ENCODE data around the gene FAM50A.

FAM50A gene

DNA sequence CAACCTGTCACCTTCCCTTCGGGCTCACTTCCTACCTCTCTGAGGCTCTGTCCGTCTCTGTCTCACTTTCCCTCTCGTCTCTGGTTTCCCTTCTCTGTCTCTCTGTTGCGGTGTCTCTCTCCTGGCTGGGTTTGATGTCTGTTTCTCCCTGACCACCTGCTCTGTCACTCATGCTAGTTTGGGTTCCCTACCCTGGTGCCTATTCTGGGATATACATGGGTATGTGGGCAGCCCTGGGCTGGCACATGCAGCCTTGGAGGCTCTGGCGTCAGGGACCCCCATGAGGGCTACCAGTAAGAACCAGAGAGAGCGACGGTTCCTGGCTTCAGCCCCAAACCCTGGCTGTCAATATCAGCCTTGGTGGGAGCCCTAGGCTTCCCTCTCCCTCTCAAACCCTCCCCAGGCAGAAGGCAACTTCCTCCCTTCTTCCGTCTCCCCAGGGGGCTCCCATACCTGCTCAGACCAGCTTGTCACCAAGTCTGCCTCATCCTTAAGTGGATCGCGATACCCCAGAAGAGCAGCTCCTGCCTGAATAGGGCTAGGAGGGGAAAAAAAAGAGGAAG, 35.2 kb upstream of the FAM50A start:
- DNase-seq (ENCODE audit: low spot score), result no peak
- H3K36me3 ChIP-seq (ENCODE audit: low read depth), result 0 out of 2 replicates have a peak, but pooled peaks cover 7% of the 10 kb centered on the region
- peaks cover 3% of the 10 kb centered on the region for H3K4me1 ChIP-seq (ENCODE audit: insufficient read depth, poor library complexity, severe bottlenecking)
- peak overlapping the region; percentile 33 for H3K4me3 ChIP-seq (ENCODE audit: severe bottlenecking)
- H3K27ac ChIP-seq (ENCODE audit: poor library complexity, severe bottlenecking), result peak overlapping the region; percentile 88
- H3K9me3 ChIP-seq (ENCODE audit: severe bottlenecking), result no peaks in the 10 kb centered on the region
- peak; percentile 14 for ATAC-seq (ENCODE audit: low read depth)
- TF ChIP-seq CTCF (IDR thresholded peaks at IDR 0.05; ENCODE audit: poor library complexity, severe bottlenecking), result no peak
- no peaks in the 10 kb centered on the region for H3K27me3 ChIP-seq (ENCODE audit: insufficient read depth, poor library complexity, severe bottlenecking)

DNA sequence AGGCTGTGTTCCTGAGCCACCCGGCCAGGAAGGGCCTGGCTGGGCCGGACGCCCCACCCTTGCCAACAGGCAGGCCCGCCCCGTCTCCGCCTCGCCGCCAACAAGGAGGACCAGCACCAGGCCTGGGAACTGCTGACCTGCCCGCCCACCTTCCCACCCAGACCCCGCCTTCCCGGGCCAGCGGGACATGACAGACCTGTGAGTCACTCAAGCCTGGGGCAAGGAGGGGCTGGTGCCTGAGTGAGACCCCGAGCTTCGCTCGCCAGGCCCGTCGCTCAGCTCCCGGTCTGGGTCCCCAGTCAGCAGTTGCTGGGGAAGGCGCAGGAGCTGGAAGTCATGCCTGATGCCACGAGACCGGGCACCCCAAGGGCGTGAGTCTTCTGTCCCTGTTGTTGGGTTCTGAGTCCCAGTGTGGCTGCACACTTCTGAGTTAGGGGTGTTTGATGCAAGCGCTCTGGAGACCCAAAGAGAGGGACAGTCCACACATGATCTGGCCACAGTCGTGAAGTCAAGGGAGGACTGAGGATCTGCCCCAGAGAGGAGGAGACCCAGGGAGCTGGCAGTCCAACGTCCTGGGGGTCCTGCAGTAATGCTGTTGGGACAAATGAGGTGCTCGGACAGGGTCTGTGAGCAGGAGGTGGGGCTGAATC, 34.6 kb upstream of the FAM50A start, which contains the start of gene DNASE1L1:
DNASE1L1 (minus strand) TSS at position 33 of the 650 bp plus-strand sequence. CDS start 3,686 bp downstream, outside the sequence.
- Histone ChIP-seq H3K27me3 (ENCODE audit: insufficient read depth, poor library complexity, severe bottlenecking) (no peaks in the 10 kb centered on the region), H3K27ac (ENCODE audit: poor library complexity, severe bottlenecking) (peak within 1 kb of the TSS; percentile 88), H3K36me3 (ENCODE audit: low read depth) (0 out of 2 replicates have a peak, but pooled peaks cover 12% of the 10 kb centered on the region), H3K4me3 (ENCODE audit: severe bottlenecking) (peak within 1 kb of the TSS; percentile 33), H3K9me3 (ENCODE audit: severe bottlenecking) (no peaks in the 10 kb centered on the region), H3K4me1 (ENCODE audit: insufficient read depth, poor library complexity, severe bottlenecking) (peaks cover 3% of the 10 kb centered on the region)
- DNase-seq (ENCODE audit: low spot score) (peak; percentile 92), ATAC-seq (ENCODE audit: low read depth) (peak; percentile 88)
- TF ChIP-seq CTCF (IDR thresholded peaks at IDR 0.05; ENCODE audit: poor library complexity, severe bottlenecking), result no peak

- Histone ChIP-seq H3K9me3 (ENCODE audit: severe bottlenecking) (no peaks in the 10 kb centered on the region), H3K4me3 (ENCODE audit: severe bottlenecking) (peak overlapping the region; percentile 91), H3K27ac (ENCODE audit: poor library complexity, severe bottlenecking) (peak overlapping the region; percentile 88), H3K27me3 (ENCODE audit: insufficient read depth, poor library complexity, severe bottlenecking) (no peaks in the 10 kb centered on the region), H3K36me3 (ENCODE audit: low read depth) (0 out of 2 replicates have a peak, but pooled peaks cover 12% of the 10 kb centered on the region), H3K4me1 (ENCODE audit: insufficient read depth, poor library complexity, severe bottlenecking) (peaks cover 3% of the 10 kb centered on the region)
- DNase-seq (ENCODE audit: low spot score), result no peak
- ATAC-seq (ENCODE audit: low read depth), result peak; percentile 49
- no peak for TF ChIP-seq CTCF (IDR thresholded peaks at IDR 0.05; ENCODE audit: poor library complexity, severe bottlenecking)
Measured at GRCh38 chrX:154411981-154412340, 32.0 kb upstream of the FAM50A start.

- Histone ChIP-seq H3K27me3 (ENCODE audit: insufficient read depth, poor library complexity, severe bottlenecking) (no peaks in the 10 kb centered on the region), H3K27ac (ENCODE audit: poor library complexity, severe bottlenecking) (peak overlapping the region; percentile 88), H3K9me3 (ENCODE audit: severe bottlenecking) (no peaks in the 10 kb centered on the region), H3K4me3 (ENCODE audit: severe bottlenecking) (peak overlapping the region; percentile 91), H3K4me1 (ENCODE audit: insufficient read depth, poor library complexity, severe bottlenecking) (peaks cover 3% of the 10 kb centered on the region), H3K36me3 (ENCODE audit: low read depth) (0 out of 2 replicates have a peak, but pooled peaks cover 12% of the 10 kb centered on the region)
- 0 out of 3 replicates have a peak, but pooled peaks have one; percentile 1 for ATAC-seq (ENCODE audit: low read depth)
- TF ChIP-seq CTCF (IDR thresholded peaks at IDR 0.05; ENCODE audit: poor library complexity, severe bottlenecking), result no peak
- no peak for DNase-seq (ENCODE audit: low spot score)
Measured at GRCh38 chrX:154412468-154412867, 31.5 kb upstream of the FAM50A start.

GRCh38 chrX:154413142-154413541, 30.8 kb upstream of the FAM50A start:
- ATAC-seq (ENCODE audit: low read depth), result no peak
- no peaks in the 10 kb centered on the region for H3K9me3 ChIP-seq (ENCODE audit: severe bottlenecking)
- 0 out of 2 replicates have a peak, but pooled peaks cover 12% of the 10 kb centered on the region for H3K36me3 ChIP-seq (ENCODE audit: low read depth)
- DNase-seq (ENCODE audit: low spot score), result no peak
- peaks cover 3% of the 10 kb centered on the region for H3K4me1 ChIP-seq (ENCODE audit: insufficient read depth, poor library complexity, severe bottlenecking)
- TF ChIP-seq CTCF (IDR thresholded peaks at IDR 0.05; ENCODE audit: poor library complexity, severe bottlenecking), result no peak
- H3K4me3 ChIP-seq (ENCODE audit: severe bottlenecking), result no peak overlapping the region
- H3K27ac ChIP-seq (ENCODE audit: poor library complexity, severe bottlenecking), result peak overlapping the region; percentile 88
- no peaks in the 10 kb centered on the region for H3K27me3 ChIP-seq (ENCODE audit: insufficient read depth, poor library complexity, severe bottlenecking)

Measured in RWPE2 (cell line).